ENCODE results near the gene AGRP. TPM values are rescaled to one million over a fixed set of nuclear protein-coding genes. Genes with fewer than 3 reads are reported as not detected.
"Not testable (repeated sequence)": the region's sequence is repeated elsewhere in the genome, so short reads cannot be mapped to it uniquely, and the experiment has no call there.

The AGRP gene
- total RNA-seq, 1 donor = not detected

DNA sequence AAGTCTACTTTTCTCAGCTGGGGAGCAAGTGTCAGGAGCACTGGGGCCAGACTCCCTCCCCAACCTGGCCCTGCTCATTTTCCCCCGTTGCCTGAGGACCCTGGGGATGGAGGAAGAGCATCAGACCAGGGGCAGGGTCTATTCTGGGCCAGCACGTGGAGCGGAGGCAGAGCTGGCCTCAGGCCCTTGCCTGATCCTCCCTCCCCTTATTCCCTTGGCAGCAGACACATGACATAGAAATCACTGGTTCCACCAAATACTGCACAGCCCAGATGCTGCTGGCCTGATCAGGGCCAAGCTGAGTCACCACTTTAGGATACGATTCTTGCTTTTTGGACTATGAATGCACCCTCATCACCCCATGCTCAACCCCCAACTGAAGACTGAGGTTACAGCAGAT, 15.8 kb upstream of the AGRP start:
- no peak for DNase-seq (ENCODE audit: low read depth)
- TF ChIP-seq, protein P1, sequence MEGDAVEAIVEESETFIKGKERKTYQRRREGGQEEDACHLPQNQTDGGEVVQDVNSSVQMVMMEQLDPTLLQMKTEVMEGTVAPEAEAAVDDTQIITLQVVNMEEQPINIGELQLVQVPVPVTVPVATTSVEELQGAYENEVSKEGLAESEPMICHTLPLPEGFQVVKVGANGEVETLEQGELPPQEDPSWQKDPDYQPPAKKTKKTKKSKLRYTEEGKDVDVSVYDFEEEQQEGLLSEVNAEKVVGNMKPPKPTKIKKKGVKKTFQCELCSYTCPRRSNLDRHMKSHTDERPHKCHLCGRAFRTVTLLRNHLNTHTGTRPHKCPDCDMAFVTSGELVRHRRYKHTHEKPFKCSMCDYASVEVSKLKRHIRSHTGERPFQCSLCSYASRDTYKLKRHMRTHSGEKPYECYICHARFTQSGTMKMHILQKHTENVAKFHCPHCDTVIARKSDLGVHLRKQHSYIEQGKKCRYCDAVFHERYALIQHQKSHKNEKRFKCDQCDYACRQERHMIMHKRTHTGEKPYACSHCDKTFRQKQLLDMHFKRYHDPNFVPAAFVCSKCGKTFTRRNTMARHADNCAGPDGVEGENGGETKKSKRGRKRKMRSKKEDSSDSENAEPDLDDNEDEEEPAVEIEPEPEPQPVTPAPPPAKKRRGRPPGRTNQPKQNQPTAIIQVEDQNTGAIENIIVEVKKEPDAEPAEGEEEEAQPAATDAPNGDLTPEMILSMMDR (IDR thresholded peaks at IDR 0.05; ENCODE audit: insufficient read depth, low read depth, low read length) = no peak
- H3K4me3 ChIP-seq (ENCODE audit: low read depth, low read length) = no peak overlapping the region

DNA sequence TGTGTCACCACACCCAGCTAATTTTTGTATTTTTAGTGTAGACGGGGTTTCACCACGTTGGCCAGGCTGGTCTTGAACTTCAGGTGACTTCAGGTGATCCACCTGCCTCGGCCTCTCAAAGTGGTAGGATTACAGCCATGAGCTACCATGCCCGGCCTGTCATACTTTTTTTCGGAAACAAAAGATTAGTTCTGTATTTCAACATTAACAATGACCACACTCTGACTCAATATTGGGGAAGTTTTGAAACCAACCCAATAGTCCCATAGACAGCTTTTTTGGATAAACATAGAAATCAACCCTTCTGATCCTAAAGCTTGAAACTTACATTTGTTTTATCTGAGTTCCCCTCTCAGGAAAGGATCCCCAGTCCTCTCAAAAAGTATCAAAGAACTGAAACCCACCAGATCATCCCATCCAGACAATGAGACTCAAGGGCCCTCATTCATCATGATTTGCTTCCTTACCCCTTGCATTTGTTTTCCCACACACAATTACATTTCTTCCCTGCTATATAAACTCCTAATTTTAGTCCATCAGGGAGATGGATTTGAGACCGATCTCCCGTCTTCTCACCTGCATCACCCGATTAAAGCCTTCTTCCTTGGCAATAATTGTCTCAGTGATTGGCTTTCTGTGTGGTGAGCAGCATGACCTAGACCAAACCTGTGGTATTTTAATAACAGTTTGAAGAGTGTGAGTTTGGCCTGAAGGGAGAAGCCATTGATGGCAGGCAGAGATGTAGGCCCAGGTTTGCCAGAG, 7.2 kb upstream of the AGRP start:
- TF ChIP-seq, protein P1 (IDR thresholded peaks at IDR 0.05; ENCODE audit: insufficient read depth, low read depth, low read length) = no peak
- DNase-seq (ENCODE audit: low read depth) = no peak
- H3K4me3 ChIP-seq (ENCODE audit: low read depth, low read length) = no peak overlapping the region

DNA sequence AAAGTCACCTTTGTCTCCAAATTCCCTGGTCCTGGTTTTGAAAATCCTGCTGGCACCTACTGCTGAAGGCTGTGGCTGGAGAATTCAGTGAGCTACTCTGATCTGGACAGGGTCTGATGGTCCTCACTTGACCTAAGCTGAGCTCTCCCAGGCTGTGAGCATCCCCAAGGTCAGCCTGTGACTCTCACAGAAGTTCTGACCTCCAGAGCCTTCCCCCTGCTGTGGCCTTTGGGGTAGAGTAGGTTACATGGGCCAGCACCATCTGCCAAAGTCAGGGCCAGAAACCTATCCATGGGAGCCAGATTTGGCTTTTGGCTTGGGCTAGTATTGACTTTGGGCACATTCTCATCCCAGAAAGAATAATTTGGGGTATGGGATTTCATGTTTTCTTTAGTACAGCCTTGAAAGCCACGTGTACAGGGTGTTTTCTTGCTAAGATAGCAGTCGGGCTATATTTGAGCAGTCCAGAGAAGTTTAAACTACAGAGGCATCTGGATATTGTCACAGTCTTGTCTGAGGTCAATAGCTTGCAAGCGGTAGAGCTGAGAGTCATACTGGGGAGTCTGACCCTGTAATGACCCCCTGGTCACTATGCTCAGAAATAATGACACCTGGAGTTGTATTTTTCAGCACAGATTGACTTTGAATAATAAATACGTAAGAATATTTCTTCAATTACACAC, 6.2 kb upstream of the AGRP start:
- H3K4me3 ChIP-seq (ENCODE audit: low read depth, low read length) = no peak overlapping the region
- TF ChIP-seq, protein P1 (IDR thresholded peaks at IDR 0.05; ENCODE audit: insufficient read depth, low read depth, low read length) = no peak
- DNase-seq (ENCODE audit: low read depth) = peak; percentile 71

DNA sequence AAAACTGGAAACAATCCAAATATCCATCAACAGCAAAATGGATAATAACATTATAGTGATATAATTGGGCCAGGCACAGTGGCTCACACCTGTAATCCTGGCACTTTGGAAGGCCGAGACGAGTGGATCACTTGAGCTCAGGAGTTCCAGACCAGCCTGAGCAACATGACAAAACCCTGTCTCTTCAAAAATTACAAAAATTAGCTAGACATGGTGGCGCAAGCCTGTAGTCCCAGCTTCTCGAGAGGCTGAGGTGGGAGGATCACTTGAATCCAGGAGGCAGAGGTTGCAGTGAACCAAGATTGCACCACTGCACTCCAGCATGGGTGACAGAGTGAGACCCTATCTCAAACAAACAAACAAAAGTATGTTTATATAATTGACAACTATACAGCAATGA, 4.2 kb upstream of the AGRP start:
- DNase-seq (ENCODE audit: low read depth); H3K4me3 ChIP-seq (ENCODE audit: low read depth, low read length): not testable (repeated sequence)

DNA sequence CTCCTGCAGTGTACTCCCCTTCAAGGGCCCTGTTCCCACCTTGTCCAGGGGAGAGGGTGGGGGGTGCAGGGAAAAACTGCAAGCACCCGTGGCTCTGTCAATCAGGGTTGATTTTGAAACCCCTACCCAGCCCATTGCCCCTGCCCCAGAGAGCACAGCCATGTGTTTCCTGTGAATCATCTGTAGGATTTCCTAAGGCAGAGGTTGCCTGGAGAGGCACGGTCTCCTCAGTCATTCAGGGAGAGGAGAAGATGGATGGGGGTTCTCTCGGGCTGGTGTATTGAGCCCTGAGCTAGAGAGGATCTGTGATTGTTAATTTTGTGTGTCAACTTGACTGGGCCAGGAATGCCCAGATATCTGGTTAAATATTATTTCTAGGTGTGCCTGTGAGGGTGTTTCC, 3.5 kb upstream of the AGRP start:
- no peak for DNase-seq (ENCODE audit: low read depth)
- H3K4me3 ChIP-seq (ENCODE audit: low read depth, low read length) = no peak overlapping the region
- TF ChIP-seq, protein P1 (IDR thresholded peaks at IDR 0.05; ENCODE audit: insufficient read depth, low read depth, low read length) = no peak

DNA sequence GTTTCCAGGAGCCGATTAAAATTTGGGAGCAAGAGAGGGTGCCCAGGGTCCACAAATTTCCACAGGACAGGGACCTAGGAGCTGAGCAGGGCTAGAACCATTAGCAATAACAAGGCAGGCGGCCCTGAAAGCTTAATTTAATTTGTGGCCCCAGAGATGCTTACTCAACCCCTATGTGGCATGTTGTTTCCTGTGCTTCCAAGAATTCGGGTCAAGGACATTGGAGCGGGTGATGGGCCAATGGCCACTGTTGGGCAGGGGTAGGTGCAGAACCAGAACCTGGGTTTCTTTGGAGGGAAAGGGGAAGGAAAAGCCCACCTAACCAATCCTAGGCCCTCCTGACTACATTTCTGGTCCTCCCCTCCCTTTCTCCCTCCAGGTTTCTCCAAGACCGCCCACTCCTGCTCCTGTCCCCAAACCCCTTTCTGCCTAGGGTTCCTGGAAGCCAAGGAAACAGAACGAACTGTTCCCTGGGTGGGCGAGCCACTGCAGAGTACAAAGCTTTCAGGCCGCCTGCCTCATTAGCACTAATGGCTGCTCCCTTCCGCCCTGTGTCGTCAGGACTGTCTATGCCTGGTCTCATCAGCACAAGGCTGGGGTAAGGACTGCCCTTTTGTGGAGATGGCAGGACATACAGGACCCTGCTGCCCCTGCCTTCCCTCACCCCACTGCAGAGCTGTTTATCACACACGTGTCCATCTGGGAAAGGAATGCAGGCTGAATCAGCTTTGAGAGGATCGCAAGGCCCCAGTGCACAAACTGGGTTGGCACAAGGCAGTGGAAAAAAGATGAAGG, 581 bp upstream of the AGRP start:
- TF ChIP-seq, protein P1 (IDR thresholded peaks at IDR 0.05; ENCODE audit: insufficient read depth, low read depth, low read length) = no peak
- DNase-seq (ENCODE audit: low read depth) = no peak
- H3K4me3 ChIP-seq (ENCODE audit: low read depth, low read length) = no peak overlapping the region

All from fibroblast of villous mesenchyme (primary cell).